Daoy (cell line): ENCODE results near the gene CAMK2N1. TPM values are rescaled to one million over a fixed set of nuclear protein-coding genes. Genes with fewer than 3 reads are reported as not detected.
A peak's percentile ranks its signal among the peaks of the same experiment; 100 is the strongest.
"Not testable (repeated sequence)": the region's sequence is repeated elsewhere in the genome, so short reads cannot be mapped to it uniquely, and the experiment has no call there.

Source experiments
- DNase-seq: peaks from one replicate; pipeline ENCODE4 v3.0.0-alpha.2; 2015; ENCODE audit warnings: low read depth
- total RNA-seq: library from RNA; depleted of rRNA; stranded (reverse); fragments of >200 nt; shearing (Covaris generic); gene quantifications from 2 replicates; pipeline ENCODE4 v1.2.3, GENCODE V29; 2014; rRNA removed

CAMK2N1 gene
- total RNA-seq: 2.2 and 5.4 TPM in 2 replicates

DNA sequence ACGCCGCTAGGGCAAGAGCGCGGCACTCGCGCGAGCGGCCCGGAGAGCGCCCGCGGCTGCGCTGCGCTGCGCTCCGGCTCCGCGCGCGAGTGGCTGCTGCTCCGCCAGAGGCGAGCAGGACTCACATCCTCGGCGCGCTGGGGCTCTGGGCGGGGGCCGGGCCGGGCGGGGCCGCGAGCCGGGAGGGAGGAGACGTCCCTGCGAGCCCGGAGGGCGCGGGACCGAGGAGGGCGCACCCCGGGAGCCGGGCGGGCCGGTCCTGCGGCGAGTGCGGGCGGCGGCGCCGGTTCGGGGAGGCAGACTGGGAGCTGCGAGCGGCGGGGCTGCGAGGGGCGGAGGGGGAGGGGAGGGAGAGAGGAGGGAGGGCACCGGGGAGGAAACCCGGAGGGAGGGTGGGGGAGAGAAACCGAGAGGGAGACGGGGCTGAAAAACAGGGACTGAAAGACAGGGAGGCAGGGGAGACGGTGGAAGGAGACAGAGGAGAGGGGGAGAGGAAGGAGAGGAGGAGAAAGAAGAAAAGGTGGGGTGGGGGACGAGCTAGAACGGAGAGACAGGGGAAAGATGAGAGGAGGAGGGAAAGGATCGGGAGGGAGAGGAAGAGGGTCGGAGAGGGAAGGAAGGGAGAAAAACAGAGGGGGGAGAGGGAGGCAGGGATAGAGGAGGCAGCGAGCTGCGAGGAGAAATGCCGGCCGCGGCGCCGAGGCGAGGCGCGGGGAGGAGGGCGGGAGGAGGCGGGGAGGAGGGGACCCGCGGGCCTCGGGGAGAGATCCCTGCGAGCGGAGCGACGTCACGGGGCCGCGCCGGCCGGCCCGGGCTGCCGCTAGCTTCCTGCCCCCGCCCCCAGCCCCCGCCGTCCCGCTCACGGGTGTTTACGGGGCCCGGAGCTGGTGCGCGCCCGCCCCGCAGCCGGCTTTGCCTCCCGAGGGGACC lies at the start of gene CAMK2N1:
CAMK2N1 (minus strand) TSS at position 684 of the 930 bp plus-strand sequence. CDS start 831 bp downstream, outside the sequence.
- DNase-seq: peak; percentile 75

DNA sequence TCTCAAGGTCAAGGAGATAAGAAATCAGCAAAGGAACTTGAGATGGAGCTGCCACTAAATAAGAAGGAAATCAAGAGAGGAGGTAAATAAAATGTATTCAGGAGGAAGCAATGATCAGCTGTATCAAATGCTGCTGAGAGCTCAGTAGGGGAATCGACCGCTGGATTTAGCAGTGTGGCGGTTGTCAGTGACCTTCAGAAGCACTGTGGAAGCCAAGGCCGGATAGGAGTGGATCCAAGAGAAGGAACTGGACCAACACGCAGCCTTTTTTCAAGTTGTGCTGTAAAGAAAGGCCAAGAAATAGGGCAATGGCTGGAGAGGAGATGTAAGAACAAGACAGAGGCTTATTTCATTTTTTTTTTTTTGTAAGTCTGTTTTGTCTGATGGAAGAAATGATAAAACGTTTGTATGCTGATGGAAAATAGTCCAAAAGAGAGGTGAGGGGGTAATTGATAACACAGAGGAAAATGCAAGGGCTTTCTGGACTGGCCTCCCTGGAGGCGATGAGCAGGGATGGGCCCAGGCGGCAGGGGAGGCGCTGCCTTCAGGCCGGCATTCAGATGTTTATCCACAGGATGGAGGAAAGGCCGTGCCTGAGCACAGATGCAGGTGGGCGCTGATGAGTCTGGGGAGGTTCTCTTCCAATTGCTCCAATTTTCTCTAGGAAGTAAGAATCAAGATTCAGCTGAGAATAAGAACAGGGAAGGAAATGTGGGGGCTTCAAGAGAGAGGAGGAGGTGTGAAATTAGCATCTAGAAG lies 48.8 kb upstream of the CAMK2N1 start:
- DNase-seq: no peak

DNA sequence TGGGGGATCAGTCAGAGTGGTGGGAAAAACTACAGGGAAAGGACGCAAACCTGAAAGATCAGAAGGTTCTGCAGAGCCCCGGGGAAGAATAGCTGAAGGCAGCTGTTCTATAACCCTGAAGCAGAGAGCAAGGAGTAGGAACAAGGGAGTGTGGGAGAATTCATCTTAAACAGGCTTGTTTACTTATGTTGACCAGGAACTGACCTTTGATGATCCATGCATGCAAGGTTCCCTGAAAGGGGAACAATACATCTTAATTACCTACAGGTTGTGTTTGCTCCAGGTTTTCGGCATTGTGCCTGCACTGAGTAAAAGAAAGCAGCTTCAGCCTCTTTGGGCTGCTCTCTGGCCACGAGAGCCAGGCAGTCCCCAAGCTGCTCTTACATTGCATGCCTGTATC lies 47.6 kb upstream of the CAMK2N1 start:
- no peak for DNase-seq

DNA sequence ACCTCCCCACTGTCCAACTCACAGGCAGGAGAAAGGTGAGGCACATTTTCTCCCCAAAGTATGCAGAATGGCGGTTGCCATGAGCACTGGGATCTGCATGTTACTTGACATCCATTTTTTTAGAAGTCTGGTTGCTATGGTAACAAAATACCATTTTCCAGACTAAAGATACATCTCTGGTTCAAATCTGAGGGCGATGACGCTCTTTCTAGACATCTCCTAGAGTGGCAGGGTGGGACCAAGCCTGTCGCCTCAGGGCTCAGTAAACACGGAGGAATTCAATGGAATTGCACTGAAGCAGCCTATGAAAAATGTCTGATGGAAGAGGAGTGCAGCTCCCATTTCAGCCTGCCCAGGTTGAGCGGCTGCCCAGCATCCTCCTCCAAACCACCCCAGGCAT lies 44.9 kb upstream of the CAMK2N1 start:
- no peak for DNase-seq

DNA sequence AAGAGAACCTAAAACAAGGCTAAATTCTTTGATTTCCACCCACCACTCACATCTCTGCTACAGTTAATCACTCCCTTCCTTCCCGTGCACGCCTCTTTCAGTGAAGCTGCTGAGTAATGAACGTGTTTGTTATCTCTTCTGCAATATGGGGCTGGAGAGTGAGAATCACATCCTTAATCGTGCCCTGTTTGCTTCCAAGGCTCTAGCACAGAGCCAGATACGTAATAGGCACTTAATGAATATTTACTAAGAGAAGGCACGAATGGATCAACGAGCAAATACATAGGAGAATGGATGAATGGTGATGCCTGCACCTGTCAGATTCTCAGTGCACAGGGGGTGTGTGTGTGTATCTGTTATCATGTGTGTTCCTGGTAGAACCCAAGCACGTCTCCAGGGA lies 44.3 kb upstream of the CAMK2N1 start:
- DNase-seq: no peak

DNA sequence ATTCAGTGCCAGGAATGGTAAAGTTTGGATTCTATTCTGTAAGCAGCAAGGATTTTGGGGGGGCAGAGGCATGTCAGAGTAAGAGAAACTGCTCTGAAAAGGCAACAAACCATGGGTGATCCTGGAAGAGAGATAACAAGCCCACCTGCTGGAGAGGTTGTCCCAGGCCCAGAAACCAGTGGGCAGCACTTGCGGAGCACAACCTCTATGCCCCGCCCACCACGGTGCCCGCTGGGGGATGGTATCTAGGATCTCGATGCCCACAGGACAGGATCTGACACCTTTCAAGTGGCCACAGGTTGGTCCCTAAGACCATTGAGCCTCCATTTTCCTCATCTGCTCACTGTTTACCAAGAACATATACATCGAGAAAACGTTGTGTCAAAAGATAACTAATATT lies 42.2 kb upstream of the CAMK2N1 start:
- DNase-seq: no peak

DNA sequence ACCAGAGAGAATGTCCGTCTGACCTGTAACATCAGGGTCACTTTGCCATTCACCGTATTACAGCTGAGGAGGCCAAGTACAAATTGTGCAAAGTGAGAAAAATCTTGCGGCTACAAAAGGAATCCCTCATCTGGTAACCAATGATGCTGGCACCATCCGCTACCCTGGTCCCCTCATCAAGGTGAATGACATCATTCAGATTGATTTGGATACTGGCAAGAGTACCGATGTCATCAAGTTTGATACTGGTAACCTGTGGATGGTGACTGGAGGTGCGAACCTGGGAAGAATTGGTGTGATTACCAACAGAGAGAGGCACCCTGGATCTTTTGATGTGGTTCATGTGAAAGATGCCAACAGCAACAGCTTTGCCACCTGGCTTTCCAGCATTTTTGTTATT lies 40.3 kb upstream of the CAMK2N1 start:
- no peak for DNase-seq

DNA sequence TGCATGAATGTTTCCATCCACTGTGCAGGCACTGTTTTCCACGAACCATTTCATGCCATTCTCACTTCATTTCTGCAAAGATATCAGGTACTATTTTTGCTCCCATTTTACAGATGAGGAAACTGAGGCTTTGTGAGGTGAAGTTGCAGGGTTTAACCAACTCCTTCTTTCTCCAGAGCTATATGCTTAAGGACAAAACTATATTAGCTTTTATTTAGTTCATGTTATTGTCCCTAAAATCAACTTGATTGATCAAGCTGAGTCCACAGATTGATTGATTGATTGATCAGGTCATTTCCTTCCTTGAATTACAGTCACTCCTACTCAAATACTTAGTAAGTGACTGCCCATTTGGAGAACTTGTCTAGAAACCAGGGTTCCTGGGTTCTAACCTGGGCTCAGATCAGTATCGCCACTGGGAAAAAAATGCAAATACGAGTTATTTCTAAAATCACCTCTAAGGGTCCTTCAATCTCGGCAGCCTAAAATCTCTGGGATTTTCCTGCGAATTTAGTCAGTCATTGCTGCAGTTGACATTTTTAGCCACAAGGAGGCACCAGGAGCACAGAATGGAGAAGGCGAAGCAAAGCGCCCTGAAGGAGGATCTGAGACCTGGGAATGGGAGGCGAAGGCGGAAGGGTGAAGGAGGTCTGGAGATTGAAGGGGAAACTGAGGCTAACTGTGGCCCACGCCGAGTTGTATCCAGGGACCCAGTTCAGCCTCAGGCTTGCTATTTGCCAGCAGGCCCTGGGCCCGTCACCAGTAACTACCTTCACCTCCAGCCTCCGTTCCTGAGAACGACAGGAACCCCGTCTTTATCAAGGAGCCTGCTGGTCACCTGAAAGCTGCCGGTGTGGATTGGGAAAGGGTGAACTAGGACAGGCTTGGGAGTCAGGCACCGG lies 36.2 kb upstream of the CAMK2N1 start:
- peak; percentile 79 for DNase-seq

DNA sequence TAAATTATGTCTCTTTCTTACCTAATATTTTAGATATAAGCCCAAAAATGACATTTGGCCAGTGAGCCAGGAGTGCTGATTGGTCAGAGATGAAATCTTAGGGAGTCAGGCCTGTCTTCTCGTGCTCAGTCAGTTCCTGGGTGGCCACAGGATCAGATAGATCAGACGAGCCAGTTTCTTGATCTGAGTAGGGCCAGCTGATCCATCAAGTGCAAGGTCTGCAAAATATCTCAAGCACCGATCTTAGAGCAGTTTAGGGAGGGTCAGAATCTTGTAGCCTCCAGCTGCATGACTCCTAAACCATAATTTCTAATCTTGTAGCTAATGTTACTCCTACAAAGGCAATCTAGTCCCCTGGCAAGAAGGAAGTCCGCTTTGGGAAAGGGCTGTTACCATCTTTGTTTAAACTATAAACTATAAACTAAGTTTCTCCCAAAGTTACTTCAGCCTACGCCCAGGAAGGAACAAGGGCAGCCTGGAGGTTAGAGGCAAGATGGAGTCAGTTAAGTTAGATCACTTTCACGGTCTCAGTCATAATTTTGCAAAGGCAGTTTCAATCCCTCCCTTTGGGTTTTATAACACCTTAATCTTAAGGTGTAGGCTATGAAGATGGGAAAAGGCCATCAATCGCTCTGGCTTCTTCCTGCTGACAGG lies 33.7 kb upstream of the CAMK2N1 start:
- not testable (repeated sequence) for DNase-seq

DNA sequence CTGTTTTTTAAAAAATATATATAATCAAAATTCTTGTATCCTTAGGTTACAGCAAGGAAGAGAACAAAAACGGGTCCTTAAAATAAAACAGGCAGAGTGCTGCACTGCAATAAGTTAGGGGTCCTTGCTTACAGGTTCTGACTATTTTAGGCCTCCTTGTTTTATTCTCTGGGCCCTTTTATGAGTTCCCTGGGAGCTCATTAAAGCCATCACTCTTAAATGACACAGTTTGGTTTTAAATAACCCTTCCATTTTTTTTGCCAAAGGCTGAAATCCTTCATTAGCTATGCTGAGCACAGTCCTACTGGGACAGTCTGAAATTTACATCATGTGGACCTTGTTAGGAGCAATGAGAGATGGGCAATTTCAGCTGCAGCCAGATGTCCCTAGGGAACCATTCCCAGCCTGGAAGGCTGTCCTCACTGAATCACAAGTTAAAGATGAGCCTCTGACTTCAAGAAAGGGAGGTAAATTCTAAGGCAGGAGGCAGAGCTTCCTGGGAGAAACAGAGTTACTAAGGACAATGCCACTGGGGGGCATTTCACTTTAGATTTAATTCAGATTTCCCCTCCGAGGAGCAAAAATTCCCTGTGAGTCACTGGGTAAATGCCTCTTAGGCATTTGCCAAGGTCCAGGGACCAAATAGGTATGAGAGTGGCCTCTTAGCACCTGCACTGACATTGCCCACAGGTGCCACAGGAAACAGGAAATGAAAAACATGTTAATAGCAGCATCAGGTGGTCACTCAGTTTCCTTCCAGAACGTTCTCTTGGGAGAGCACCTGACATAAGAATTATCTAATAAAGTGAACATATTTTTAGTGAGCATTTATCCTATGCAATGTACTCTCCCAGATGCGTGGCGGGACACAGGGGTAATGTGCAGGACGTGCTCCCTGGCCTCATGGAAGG lies 25.8 kb upstream of the CAMK2N1 start:
- no peak for DNase-seq

DNA sequence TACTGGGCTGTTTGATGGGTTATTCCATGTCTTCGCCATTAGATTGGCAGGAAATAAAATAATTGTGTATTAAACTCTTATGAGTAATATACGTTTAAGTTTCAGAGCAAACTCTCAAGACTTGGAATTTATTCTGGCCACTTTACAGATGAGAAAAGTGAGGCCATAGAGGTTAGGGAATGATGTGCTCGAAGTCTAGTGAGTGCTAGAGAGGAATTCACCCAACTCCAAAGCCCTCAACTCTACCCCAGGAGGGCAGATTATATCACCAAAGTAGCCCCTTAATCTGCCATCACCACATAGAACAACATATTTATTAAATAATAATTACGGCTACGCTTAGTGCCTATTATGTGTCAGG lies 22.4 kb upstream of the CAMK2N1 start:
- no peak for DNase-seq

DNA sequence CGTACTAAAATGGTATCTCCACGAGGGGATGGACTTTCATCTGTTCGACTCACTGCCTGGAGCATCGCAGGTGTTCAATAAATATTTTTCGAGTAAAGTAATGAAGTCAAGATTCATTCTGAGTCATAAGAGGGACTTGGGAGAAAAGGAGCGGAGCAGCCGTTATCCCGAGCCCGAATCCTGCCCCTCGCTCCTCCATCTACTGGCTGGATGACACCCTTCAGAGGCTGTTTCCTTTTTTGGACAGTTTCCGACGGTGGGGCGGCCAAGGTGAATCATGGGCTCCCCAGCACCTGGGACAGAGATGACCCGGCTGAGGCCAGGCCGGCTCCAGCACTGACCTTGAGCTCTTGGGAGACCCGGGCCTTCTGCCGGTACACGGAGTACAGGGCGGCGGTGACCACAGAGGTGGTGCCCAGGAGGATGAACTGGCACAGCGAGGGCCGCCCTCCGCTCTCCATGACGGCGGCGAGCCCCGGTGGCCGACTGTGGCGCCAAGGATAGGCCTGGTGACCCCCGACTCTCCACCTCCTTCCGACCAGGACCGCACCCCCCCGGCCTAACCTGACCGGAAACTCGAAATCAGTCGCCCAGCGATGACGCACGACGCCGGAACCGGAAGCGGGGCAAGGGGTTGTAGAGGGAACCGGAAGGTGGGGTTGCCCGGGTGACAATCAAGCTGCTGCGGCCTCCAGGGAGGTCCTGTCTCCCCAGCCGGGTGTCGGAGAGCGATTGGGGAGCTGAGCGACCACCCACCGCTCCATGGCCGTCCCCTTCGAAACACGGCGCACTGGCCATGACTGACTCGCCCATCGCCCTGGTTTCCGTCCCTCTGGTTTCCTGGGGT lies 21.8 kb upstream of the CAMK2N1 start, which contains the start of gene MUL1:
MUL1 (minus strand) TSS at position 588 of the 847 bp plus-strand sequence; CDS start at position 461, 127 bp downstream.
- peak; percentile 96 for DNase-seq

DNA sequence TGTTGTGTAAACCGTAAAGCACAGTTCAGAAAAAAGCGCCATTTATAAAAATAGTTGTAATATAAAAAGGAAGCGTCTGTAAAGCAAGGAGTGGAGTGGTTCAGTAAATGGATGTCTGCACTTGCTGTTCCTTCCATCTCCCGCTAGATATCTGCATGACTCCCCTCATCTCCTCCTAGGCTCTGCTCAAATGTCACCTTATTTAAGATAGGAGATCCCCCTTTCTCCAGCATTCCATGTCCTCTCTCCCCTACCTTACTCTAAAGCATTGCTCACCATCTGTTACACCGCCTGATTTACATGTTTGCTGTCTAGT lies 21.2 kb upstream of the CAMK2N1 start:
- no peak for DNase-seq

DNA sequence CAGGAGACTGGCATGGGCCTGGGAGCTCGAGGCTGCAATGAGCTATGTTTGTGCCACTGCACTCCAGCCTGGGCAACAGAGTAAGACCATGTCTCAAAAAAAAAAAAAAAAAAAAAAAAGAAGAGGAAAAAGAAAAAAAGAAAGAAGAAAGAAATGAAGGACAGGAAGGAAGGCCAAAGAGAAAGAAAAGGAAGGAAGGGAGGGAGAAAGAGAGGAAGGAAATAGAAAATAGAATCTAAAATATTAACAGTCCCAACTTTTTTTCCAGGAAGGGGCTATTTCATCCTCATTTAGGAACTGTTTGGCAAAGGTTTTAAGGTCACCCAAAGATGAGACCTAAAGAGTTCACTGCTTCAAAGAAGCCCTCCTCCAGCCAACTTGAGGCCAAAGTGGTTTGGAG lies 19.5 kb upstream of the CAMK2N1 start:
- no peak for DNase-seq

DNA sequence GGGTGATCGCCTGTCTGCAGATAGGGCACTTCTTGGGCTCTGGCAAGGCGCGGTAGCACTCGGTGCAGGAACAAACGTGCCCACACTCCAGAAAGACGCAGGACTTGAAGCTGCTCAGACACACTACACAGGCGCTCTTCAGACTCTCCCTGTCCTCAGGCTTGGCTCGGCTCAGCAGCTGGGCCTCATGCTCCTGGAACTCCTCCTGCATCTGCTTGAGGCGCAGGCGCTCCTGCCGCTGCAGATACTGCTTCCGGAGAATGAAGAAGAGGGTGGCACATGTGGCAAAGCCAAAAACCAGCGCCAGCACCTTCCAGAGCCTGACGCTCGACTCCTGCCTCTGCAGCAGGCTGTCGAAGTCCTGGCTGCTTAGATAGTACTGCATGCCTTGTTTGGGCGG lies 14.7 kb upstream of the CAMK2N1 start:
- DNase-seq: no peak

DNA sequence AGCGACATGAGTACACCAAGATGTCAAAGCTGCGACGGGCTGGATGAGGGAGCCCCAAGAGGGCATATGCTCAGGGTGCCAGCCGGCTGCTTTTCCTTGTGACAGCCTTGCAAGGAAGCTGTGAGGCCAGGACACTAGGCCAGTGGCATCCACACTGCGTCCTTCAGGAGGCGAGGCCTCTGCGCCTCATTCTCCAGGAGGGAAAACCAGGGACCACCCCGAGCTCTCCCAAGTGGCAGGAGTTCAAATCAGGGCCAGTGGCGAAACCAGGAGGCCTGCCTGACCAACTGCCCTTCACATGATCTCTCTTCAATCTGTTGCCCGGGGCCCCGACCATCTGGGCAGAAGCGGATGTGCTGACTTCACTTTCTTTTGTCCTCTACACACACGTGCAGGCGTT lies 13.7 kb upstream of the CAMK2N1 start:
- DNase-seq: no peak

DNA sequence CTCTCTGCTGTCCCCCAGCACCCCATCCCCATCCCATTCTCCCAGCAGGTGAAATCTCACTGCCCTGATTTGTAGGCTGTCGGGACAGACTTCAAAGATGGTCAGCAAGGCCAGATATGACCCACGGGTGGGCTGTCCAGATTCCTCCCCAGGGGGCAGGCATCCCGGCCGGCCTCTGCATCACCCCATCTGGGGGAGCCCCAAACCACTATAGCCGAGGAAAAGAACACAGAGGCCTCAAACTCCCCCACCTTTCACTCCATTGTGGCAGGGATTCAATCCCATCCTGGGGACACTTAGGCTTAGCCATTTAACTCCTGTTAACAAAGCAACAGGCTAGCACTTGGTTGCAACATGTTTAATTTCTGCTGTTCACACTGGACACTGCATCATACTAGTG lies 13.1 kb upstream of the CAMK2N1 start:
- no peak for DNase-seq

DNA sequence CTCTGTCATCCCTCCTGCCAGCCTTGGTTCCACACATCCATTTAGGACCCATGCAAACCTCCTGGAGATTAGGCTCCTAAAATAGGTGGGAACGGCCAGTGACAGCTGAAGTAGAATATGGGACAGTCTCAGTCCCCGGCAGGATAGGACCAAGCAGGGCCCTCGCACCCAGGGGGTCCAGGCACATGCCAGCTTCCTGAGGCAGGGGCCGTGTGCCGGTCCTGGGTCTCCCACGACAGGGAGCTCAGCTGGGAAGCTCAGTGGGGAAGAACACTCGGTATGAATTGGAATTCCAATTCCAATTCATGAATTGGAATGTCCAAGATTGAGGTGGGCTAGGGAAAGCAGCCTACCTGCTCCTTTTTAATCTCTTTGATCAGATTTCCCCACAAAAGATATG lies 12.1 kb upstream of the CAMK2N1 start:
- no peak for DNase-seq

DNA sequence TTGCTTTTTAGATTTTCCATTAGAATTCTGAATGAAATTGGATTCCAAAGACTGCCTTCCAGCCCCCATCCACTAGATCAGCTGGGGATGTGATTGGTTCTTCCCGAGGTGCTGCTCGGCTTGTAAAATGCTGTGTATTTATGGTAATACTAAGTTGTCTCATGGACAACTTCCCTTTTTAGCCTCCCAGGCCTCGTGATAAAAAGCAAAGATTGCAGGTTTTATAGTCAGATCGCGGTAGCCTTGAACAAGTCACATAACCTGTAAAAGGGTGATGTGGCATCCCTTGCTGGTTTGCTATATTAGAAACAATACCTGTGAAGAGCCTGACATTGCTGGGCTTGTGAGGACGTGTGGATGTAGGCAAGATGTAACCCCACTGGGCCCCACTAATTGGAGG lies 11.5 kb upstream of the CAMK2N1 start:
- DNase-seq: no peak
